ENCODE measurements around the gene ZNF423.

The ZNF423 gene

DNA sequence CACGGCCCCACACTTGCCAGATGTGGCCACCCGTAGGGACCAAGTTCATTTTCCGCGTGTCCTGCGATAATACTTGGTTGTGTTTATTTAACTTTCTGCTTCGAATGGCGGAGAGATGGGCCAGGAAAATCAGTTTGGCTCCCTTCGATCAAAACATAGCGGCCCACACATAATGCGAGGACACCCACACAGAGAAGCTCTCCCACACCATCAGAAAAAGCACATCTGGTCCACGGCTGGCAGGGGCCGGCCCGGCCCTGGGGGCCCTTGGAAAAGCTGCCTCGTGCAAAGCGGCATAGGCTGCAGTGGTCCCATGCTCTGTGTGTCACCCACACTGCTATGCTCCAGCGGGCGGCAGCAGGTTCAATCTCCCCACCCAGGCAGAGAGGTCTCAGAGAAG is 46.9 kb downstream of the ZNF423 start:
- Histone ChIP-seq H3K4me3 (ENCODE audit: insufficient read depth in 1 of 2, low read depth in 1 of 2, low read length in 2 of 2) (no peak overlapping the region), H3K4ac (ENCODE audit: low read depth in 1 of 2, low read length in 2 of 2) (no peak overlapping the region), H4K91ac (ENCODE audit: low read length) (no peak overlapping the region), H3K4me1 (ENCODE audit: control insufficient read depth, insufficient read depth, low read depth, low read length) (peaks cover 22% of the 10 kb centered on the region), H3K9ac (ENCODE audit: low read length) (no peak overlapping the region), H3K79me1 (replicated peaks; ENCODE audit: low read length, poor library complexity, severe bottlenecking) (peaks cover 5% of the 10 kb centered on the region), H3K18ac (ENCODE audit: low read depth in 1 of 2, low read length in 2 of 2) (no peak overlapping the region), H3K14ac (ENCODE audit: low read length in 2 of 2) (no peak overlapping the region), H4K8ac (ENCODE audit: low read length) (no peak overlapping the region), H3K27ac (ENCODE audit: low read length, poor library complexity, severe bottlenecking) (no peak overlapping the region), H2AFZ (ENCODE audit: low read depth, low read length) (no peak overlapping the region), H3K9me3 (ENCODE audit: control insufficient read depth, low read length) (no peaks in the 10 kb centered on the region), H2BK12ac (ENCODE audit: low read length in 2 of 2) (no peak overlapping the region), H2BK120ac (ENCODE audit: low read depth, low read length) (no peak overlapping the region), H2BK5ac (ENCODE audit: low read depth, low read length, poor library complexity, severe bottlenecking) (no peak overlapping the region), H3K36me3 (ENCODE audit: control insufficient read depth in 1 of 2, insufficient read depth in 2 of 2, low read depth in 1 of 2, low read length in 2 of 2) (no peaks in the 10 kb centered on the region), H2BK15ac (ENCODE audit: low read depth, poor library complexity, severe bottlenecking) (no peak overlapping the region), H3K27me3 (ENCODE audit: control insufficient read depth in 1 of 2, insufficient read depth in 1 of 2, low read length in 2 of 2) (peaks cover 0 to 13% of the 10 kb centered on the region in 2 experiments), H3K23ac (ENCODE audit: low read length in 2 of 2) (no peak overlapping the region), H2AK5ac (ENCODE audit: low read length, severe bottlenecking) (no peak overlapping the region), H3K4me2 (ENCODE audit: low read length, poor library complexity, severe bottlenecking) (no peak overlapping the region)
- DNase-seq: no peak
- 81% methylated on average over 17 of the region's 17 CpGs for whole genome bisulfite sequencing

- Histone ChIP-seq H2BK15ac (ENCODE audit: low read depth, poor library complexity, severe bottlenecking) (no peak overlapping the region), H3K9ac (ENCODE audit: low read length) (no peak overlapping the region), H4K91ac (ENCODE audit: low read length) (no peak overlapping the region), H3K18ac (ENCODE audit: low read depth in 1 of 2, low read length in 2 of 2) (no peak overlapping the region), H2AK5ac (ENCODE audit: low read length, severe bottlenecking) (no peak overlapping the region), H3K4me3 (ENCODE audit: insufficient read depth in 1 of 2, low read depth in 1 of 2, low read length in 2 of 2) (no peak overlapping the region), H2AFZ (ENCODE audit: low read depth, low read length) (no peak overlapping the region), H3K23ac (ENCODE audit: low read length in 2 of 2) (no peak overlapping the region), H3K4me2 (ENCODE audit: low read length, poor library complexity, severe bottlenecking) (no peak overlapping the region), H2BK120ac (ENCODE audit: low read depth, low read length) (no peak overlapping the region), H3K27me3 (ENCODE audit: control insufficient read depth in 1 of 2, insufficient read depth in 1 of 2, low read length in 2 of 2) (peaks cover 0 to 13% of the 10 kb centered on the region in 2 experiments), H3K4me1 (ENCODE audit: control insufficient read depth, insufficient read depth, low read depth, low read length) (peaks cover 17% of the 10 kb centered on the region), H3K79me1 (replicated peaks; ENCODE audit: low read length, poor library complexity, severe bottlenecking) (peaks cover 5% of the 10 kb centered on the region), H3K36me3 (ENCODE audit: control insufficient read depth in 1 of 2, insufficient read depth in 2 of 2, low read depth in 1 of 2, low read length in 2 of 2) (no peaks in the 10 kb centered on the region), H4K8ac (ENCODE audit: low read length) (no peak overlapping the region), H2BK5ac (ENCODE audit: low read depth, low read length, poor library complexity, severe bottlenecking) (no peak overlapping the region), H3K4ac (ENCODE audit: low read depth in 1 of 2, low read length in 2 of 2) (no peak overlapping the region), H3K27ac (ENCODE audit: low read length, poor library complexity, severe bottlenecking) (no peak overlapping the region), H3K9me3 (ENCODE audit: control insufficient read depth, low read length) (no peaks in the 10 kb centered on the region), H3K14ac (ENCODE audit: low read length in 2 of 2) (no peak overlapping the region), H2BK12ac (ENCODE audit: low read length in 2 of 2) (no peak overlapping the region)
- WGBS: 0% methylated on average over 3 of the region's 4 CpGs
- peak; percentile 95 for DNase-seq
These were observed 49.5 kb downstream of the ZNF423 start for GRCh38 chr16:49806446-49806845.

GRCh38 chr16:49801290-49801689 is 54.6 kb downstream of the ZNF423 start:
- Histone ChIP-seq H3K27me3 (ENCODE audit: control insufficient read depth in 1 of 2, insufficient read depth in 1 of 2, low read length in 2 of 2) (peaks cover 0 to 21% of the 10 kb centered on the region in 2 experiments), H2BK12ac (ENCODE audit: low read length in 2 of 2) (no peak overlapping the region), H3K4ac (ENCODE audit: low read depth in 1 of 2, low read length in 2 of 2) (no peak overlapping the region), H4K8ac (ENCODE audit: low read length) (no peak overlapping the region), H2BK5ac (ENCODE audit: low read depth, low read length, poor library complexity, severe bottlenecking) (no peak overlapping the region), H3K27ac (ENCODE audit: low read length, poor library complexity, severe bottlenecking) (no peak overlapping the region), H3K4me3 (ENCODE audit: insufficient read depth in 1 of 2, low read depth in 1 of 2, low read length in 2 of 2) (no peak overlapping the region), H3K9me3 (ENCODE audit: control insufficient read depth, low read length) (no peaks in the 10 kb centered on the region), H3K23ac (ENCODE audit: low read length in 2 of 2) (no peak overlapping the region), H3K4me2 (ENCODE audit: low read length, poor library complexity, severe bottlenecking) (no peak overlapping the region), H4K91ac (ENCODE audit: low read length) (no peak overlapping the region), H2BK15ac (ENCODE audit: low read depth, poor library complexity, severe bottlenecking) (no peak overlapping the region), H2AK5ac (ENCODE audit: low read length, severe bottlenecking) (no peak overlapping the region), H2BK120ac (ENCODE audit: low read depth, low read length) (no peak overlapping the region), H3K9ac (ENCODE audit: low read length) (no peak overlapping the region), H3K14ac (ENCODE audit: low read length in 2 of 2) (no peak overlapping the region), H3K4me1 (ENCODE audit: control insufficient read depth, insufficient read depth, low read depth, low read length) (peaks cover 3% of the 10 kb centered on the region), H3K36me3 (ENCODE audit: control insufficient read depth in 1 of 2, insufficient read depth in 2 of 2, low read depth in 1 of 2, low read length in 2 of 2) (no peaks in the 10 kb centered on the region), H2AFZ (ENCODE audit: low read depth, low read length) (no peak overlapping the region), H3K79me1 (replicated peaks; ENCODE audit: low read length, poor library complexity, severe bottlenecking) (no peaks in the 10 kb centered on the region), H3K18ac (ENCODE audit: low read depth in 1 of 2, low read length in 2 of 2) (no peak overlapping the region)
- 92% methylated on average over 4 of the region's 4 CpGs for WGBS
- no peak for DNase-seq

DNA sequence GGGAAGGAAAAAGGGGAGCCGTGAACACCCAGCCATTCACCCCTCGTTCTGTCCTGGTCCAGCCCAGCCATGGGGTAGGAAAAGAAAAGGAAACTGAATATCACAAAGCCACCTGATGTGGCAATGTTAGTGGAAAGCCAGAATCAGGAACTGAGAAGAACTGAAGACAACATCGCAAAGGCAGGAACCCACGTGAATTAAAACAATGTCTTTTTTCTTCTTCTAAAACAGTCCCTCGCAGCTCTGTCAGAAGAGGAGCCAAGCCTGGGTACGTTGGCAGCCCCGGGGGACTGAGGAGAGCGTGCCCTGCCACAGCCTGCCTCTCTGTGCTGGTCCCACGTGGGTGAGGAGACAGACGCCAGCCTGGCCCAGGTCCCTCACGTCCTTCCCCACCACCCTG is 55.0 kb downstream of the ZNF423 start:
- Histone ChIP-seq H4K8ac (ENCODE audit: low read length) (no peak overlapping the region), H3K36me3 (ENCODE audit: control insufficient read depth in 1 of 2, insufficient read depth in 2 of 2, low read depth in 1 of 2, low read length in 2 of 2) (no peaks in the 10 kb centered on the region), H3K79me1 (replicated peaks; ENCODE audit: low read length, poor library complexity, severe bottlenecking) (no peaks in the 10 kb centered on the region), H2BK15ac (ENCODE audit: low read depth, poor library complexity, severe bottlenecking) (peak overlapping the region; percentile 26), H4K91ac (ENCODE audit: low read length) (no peak overlapping the region), H3K4me3 (ENCODE audit: insufficient read depth in 1 of 2, low read depth in 1 of 2, low read length in 2 of 2) (no peak overlapping the region), H3K4ac (ENCODE audit: low read depth in 1 of 2, low read length in 2 of 2) (no peak overlapping the region), H3K27me3 (ENCODE audit: control insufficient read depth in 1 of 2, insufficient read depth in 1 of 2, low read length in 2 of 2) (peaks cover 0 to 21% of the 10 kb centered on the region in 2 experiments), H3K18ac (ENCODE audit: low read depth in 1 of 2, low read length in 2 of 2) (no peak overlapping the region), H2BK120ac (ENCODE audit: low read depth, low read length) (no peak overlapping the region), H2AK5ac (ENCODE audit: low read length, severe bottlenecking) (no peak overlapping the region), H3K4me1 (ENCODE audit: control insufficient read depth, insufficient read depth, low read depth, low read length) (no peaks in the 10 kb centered on the region), H2BK5ac (ENCODE audit: low read depth, low read length, poor library complexity, severe bottlenecking) (no peak overlapping the region), H3K14ac (ENCODE audit: low read length in 2 of 2) (no peak overlapping the region), H3K9me3 (ENCODE audit: control insufficient read depth, low read length) (no peaks in the 10 kb centered on the region), H2BK12ac (ENCODE audit: low read length in 2 of 2) (no peak overlapping the region), H2AFZ (ENCODE audit: low read depth, low read length) (no peak overlapping the region), H3K27ac (ENCODE audit: low read length, poor library complexity, severe bottlenecking) (no peak overlapping the region), H3K23ac (ENCODE audit: low read length in 2 of 2) (no peak overlapping the region), H3K9ac (ENCODE audit: low read length) (no peak overlapping the region), H3K4me2 (ENCODE audit: low read length, poor library complexity, severe bottlenecking) (no peak overlapping the region)
- no peak for DNase-seq
- WGBS: 84% methylated on average over 11 of the region's 11 CpGs

Data from mesenchymal stem cell (in vitro differentiated cells and primary cell).